NCI-H524 (cell line): ENCODE measurements around the gene CUL4A.

Experiments
- DNase-seq, 2 experiments: peaks; one replicate each; lab custom pipeline; 2025; lab: John Stamatoyannopoulos, UW

Gene CUL4A

GRCh38 chr13:113179374-113180230 is 29.8 kb upstream of the CUL4A start:
- DNase-seq = no peak

GRCh38 chr13:113182046-113182445 is 27.4 kb upstream of the CUL4A start:
- no peak for DNase-seq

GRCh38 chr13:113183450-113184129 is 25.8 kb upstream of the CUL4A start:
- no peak for DNase-seq

- no peak for DNase-seq
Observed at GRCh38 chr13:113184568-113185440, 24.6 kb upstream of the CUL4A start.

- no peak for DNase-seq
Observed at GRCh38 chr13:113186061-113186900, 23.1 kb upstream of the CUL4A start.

- no peak for DNase-seq
Observed at GRCh38 chr13:113187263-113187669, 22.1 kb upstream of the CUL4A start.

GRCh38 chr13:113187883-113188665 is 21.3 kb upstream of the CUL4A start:
- DNase-seq = no peak

GRCh38 chr13:113190181-113190580 is 19.2 kb upstream of the CUL4A start:
- DNase-seq = no peak

GRCh38 chr13:113192279-113192678 is 17.1 kb upstream of the CUL4A start:
- no peak for DNase-seq

GRCh38 chr13:113192902-113193301 is 16.5 kb upstream of the CUL4A start:
- no peak for DNase-seq

- no peak for DNase-seq
Observed at GRCh38 chr13:113195360-113195759, 14.1 kb upstream of the CUL4A start.

GRCh38 chr13:113196970-113197737 is 12.3 kb upstream of the CUL4A start:
- DNase-seq = no peak

- DNase-seq = no peak
Observed at GRCh38 chr13:113201815-113202214, 7.6 kb upstream of the CUL4A start.

GRCh38 chr13:113202912-113203311 is 6.5 kb upstream of the CUL4A start:
- peak in 1 of 2 experiments; percentile 5 for DNase-seq

GRCh38 chr13:113203507-113204377 is 5.7 kb upstream of the CUL4A start:
- DNase-seq = no peak

- DNase-seq = no peak
Observed at GRCh38 chr13:113204378-113204734, 5.1 kb upstream of the CUL4A start.

- DNase-seq = no peak
Observed at GRCh38 chr13:113205428-113205931, 3.9 kb upstream of the CUL4A start.

GRCh38 chr13:113207460-113207859 is 2.0 kb upstream of the CUL4A start:
- no peak for DNase-seq
